ENCODE data around the gene THAP6. TPM values are rescaled to one million over a fixed set of nuclear protein-coding genes. Genes with fewer than 3 reads are reported as not detected.
A peak's percentile ranks its signal among the peaks of the same experiment; 100 is the strongest.

The THAP6 gene
- total RNA-seq, 3 donors from 2014 or later (not counting 1 experiment from before 2014, with no cell fraction given), result 20.2 to 24.1 (median 21.8) TPM

- no CpG with 5 or more reads among the region's 1 CpG for WGBS (ENCODE audit: insufficient coverage)
- peaks cover 15% of the 10 kb centered on the region for H3K36me3 Mint-ChIP-seq
- no peaks in the 10 kb centered on the region for H3K9me3 ChIP-seq (ENCODE audit: control insufficient read depth, insufficient read depth, low read length)
Measured at GRCh38 chr4:75494563-75494962, 19.7 kb upstream of the THAP6 start.

GRCh38 chr4:75495476-75495875 is 18.8 kb upstream of the THAP6 start:
- Histone ChIP-seq H3K9me3 (ENCODE audit: control insufficient read depth, insufficient read depth, low read length) (no peaks in the 10 kb centered on the region), H3K27me3 (ENCODE audit: control insufficient read depth, insufficient read depth, low read length) (no peaks in the 10 kb centered on the region), H3K4me1 (ENCODE audit: control insufficient read depth, insufficient read depth, low read length) (no peaks in the 10 kb centered on the region), H3K27ac (ENCODE audit: low read length) (no peak overlapping the region), H3K4me3 (ENCODE audit: low read length) (no peak overlapping the region), H3K36me3 (ENCODE audit: control insufficient read depth, insufficient read depth, low read length) (peaks cover 65% of the 10 kb centered on the region)
- DNase-seq (no peak), ATAC-seq (no peak)
- peak overlapping the region; percentile 39 to 55 for H3K27ac Mint-ChIP-seq
- H3K4me1 Mint-ChIP-seq, result peaks cover 37 to 46% of the 10 kb centered on the region in 2 donors
- TF ChIP-seq CTCF (IDR thresholded peaks at IDR 0.05), result no peak
- H3K9me3 Mint-ChIP-seq, result no peaks in the 10 kb centered on the region
- no peak overlapping the region for H3K4me3 Mint-ChIP-seq
- intact Hi-C loops (cut with micrococcal nuclease), result no loop called here
- no peaks in the 10 kb centered on the region for H3K27me3 Mint-ChIP-seq (ENCODE audit: low read depth in 2 of 2)
- H3K36me3 Mint-ChIP-seq, result peaks cover 15% of the 10 kb centered on the region
- 93% methylated on average over 1 of the region's 2 CpGs for WGBS (ENCODE audit: insufficient coverage)

More at GRCh38 chr4:75494563-75494962, 19.7 kb upstream of the THAP6 start:
- peak overlapping the region; percentile 33 to 58 for H3K27ac Mint-ChIP-seq
- no peaks in the 10 kb centered on the region for H3K27me3 Mint-ChIP-seq (ENCODE audit: low read depth in 2 of 2)
- Histone ChIP-seq H3K36me3 (ENCODE audit: control insufficient read depth, insufficient read depth, low read length) (peaks cover 73% of the 10 kb centered on the region), H3K4me1 (ENCODE audit: control insufficient read depth, insufficient read depth, low read length) (no peaks in the 10 kb centered on the region), H3K27me3 (ENCODE audit: control insufficient read depth, insufficient read depth, low read length) (no peaks in the 10 kb centered on the region), H3K4me3 (ENCODE audit: low read length) (no peak overlapping the region), H3K27ac (ENCODE audit: low read length) (no peak overlapping the region)
- H3K4me1 Mint-ChIP-seq, result peaks cover 37 to 46% of the 10 kb centered on the region in 2 donors
- H3K9me3 Mint-ChIP-seq, result no peaks in the 10 kb centered on the region
- intact Hi-C loops (cut with micrococcal nuclease), result no loop called here
- TF ChIP-seq CTCF (IDR thresholded peaks at IDR 0.05), result no peak
- ATAC-seq (no peak), DNase-seq (no peak)
- H3K4me3 Mint-ChIP-seq, result no peak overlapping the region

- peaks cover 37 to 42% of the 10 kb centered on the region in 2 donors for H3K4me1 Mint-ChIP-seq
- Histone ChIP-seq H3K27ac (ENCODE audit: low read length) (no peak overlapping the region), H3K4me3 (ENCODE audit: low read length) (no peak overlapping the region), H3K9me3 (ENCODE audit: control insufficient read depth, insufficient read depth, low read length) (no peaks in the 10 kb centered on the region), H3K4me1 (ENCODE audit: control insufficient read depth, insufficient read depth, low read length) (no peaks in the 10 kb centered on the region), H3K36me3 (ENCODE audit: control insufficient read depth, insufficient read depth, low read length) (peaks cover 57% of the 10 kb centered on the region), H3K27me3 (ENCODE audit: control insufficient read depth, insufficient read depth, low read length) (no peaks in the 10 kb centered on the region)
- H3K4me3 Mint-ChIP-seq, result no peak overlapping the region
- WGBS (ENCODE audit: insufficient coverage), result 100% methylated on average over 2 of the region's 2 CpGs
- no peak for TF ChIP-seq CTCF (IDR thresholded peaks at IDR 0.05)
- H3K9me3 Mint-ChIP-seq, result no peaks in the 10 kb centered on the region
- H3K27ac Mint-ChIP-seq, result peak overlapping the region in 1 of 2 donors; percentile 39
- no peaks in the 10 kb centered on the region for H3K27me3 Mint-ChIP-seq (ENCODE audit: low read depth in 2 of 2)
- peaks cover 11% of the 10 kb centered on the region for H3K36me3 Mint-ChIP-seq
- ATAC-seq (no peak), DNase-seq (no peak)
- intact Hi-C loops (cut with micrococcal nuclease), result no loop called here
Measured at GRCh38 chr4:75496406-75496805, 17.9 kb upstream of the THAP6 start.

GRCh38 chr4:75497133-75497532 is 17.1 kb upstream of the THAP6 start:
- H3K4me3 Mint-ChIP-seq, result no peak overlapping the region
- WGBS (ENCODE audit: insufficient coverage), result 93% methylated on average over 5 of the region's 5 CpGs
- intact Hi-C loops (cut with micrococcal nuclease), result no loop called here

More at GRCh38 chr4:75497133-75497532, 17.1 kb upstream of the THAP6 start:
- TF ChIP-seq CTCF (IDR thresholded peaks at IDR 0.05), result no peak
- peaks cover 54% of the 10 kb centered on the region for H3K36me3 ChIP-seq (ENCODE audit: control insufficient read depth, insufficient read depth, low read length)
- H3K9me3 ChIP-seq (ENCODE audit: control insufficient read depth, insufficient read depth, low read length), result no peaks in the 10 kb centered on the region
- no peak for DNase-seq
- H3K36me3 Mint-ChIP-seq, result peaks cover 8% of the 10 kb centered on the region
- no peak for ATAC-seq
- H3K4me3 ChIP-seq (ENCODE audit: low read length), result no peak overlapping the region
- H3K27me3 Mint-ChIP-seq (ENCODE audit: low read depth in 2 of 2), result no peaks in the 10 kb centered on the region
- H3K27ac ChIP-seq (ENCODE audit: low read length), result no peak overlapping the region
- H3K27ac Mint-ChIP-seq, result peak overlapping the region; percentile 37 to 39
- no peaks in the 10 kb centered on the region for H3K27me3 ChIP-seq (ENCODE audit: control insufficient read depth, insufficient read depth, low read length)
- H3K4me1 Mint-ChIP-seq, result peaks cover 37 to 40% of the 10 kb centered on the region in 2 donors
- no peaks in the 10 kb centered on the region for H3K9me3 Mint-ChIP-seq
- H3K4me1 ChIP-seq (ENCODE audit: control insufficient read depth, insufficient read depth, low read length), result no peaks in the 10 kb centered on the region
